ENCODE measurements around the gene DCAF7.

DCAF7 gene

DNA sequence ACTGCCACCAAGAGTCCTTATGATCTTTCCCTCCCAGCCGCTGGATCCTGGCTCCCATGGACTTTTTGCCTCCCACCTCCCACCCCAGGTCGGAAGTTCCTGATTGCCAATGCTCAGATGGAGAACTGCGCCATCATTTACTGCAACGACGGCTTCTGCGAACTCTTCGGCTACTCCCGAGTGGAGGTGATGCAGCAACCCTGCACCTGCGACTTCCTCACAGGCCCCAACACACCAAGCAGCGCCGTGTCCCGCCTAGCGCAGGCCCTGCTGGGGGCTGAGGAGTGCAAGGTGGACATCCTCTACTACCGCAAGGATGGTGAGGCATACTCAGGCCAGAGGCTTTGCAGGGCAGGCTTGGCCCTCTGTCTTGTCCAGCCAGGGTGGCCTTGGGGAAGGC lies 26.2 kb upstream of the DCAF7 start:
- Histone ChIP-seq H3K27me3 (ENCODE audit: control insufficient read depth, insufficient read depth, low read length) (no peaks in the 10 kb centered on the region), H3K9me3 (ENCODE audit: control insufficient read depth, low read length) (no peaks in the 10 kb centered on the region), H2AFZ (no peak overlapping the region), H3K4me3 (ENCODE audit: low read depth, low read length) (no peak overlapping the region), H3K9ac (no peak overlapping the region), H3K36me3 (ENCODE audit: control insufficient read depth, insufficient read depth, low read length) (no peaks in the 10 kb centered on the region), H3K79me2 (no peaks in the 10 kb centered on the region), H3K4me1 (no peaks in the 10 kb centered on the region), H3K27ac (no peak overlapping the region), H3K4me2 (ENCODE audit: low read length) (no peak overlapping the region)
- TF ChIP-seq, protein P1, sequence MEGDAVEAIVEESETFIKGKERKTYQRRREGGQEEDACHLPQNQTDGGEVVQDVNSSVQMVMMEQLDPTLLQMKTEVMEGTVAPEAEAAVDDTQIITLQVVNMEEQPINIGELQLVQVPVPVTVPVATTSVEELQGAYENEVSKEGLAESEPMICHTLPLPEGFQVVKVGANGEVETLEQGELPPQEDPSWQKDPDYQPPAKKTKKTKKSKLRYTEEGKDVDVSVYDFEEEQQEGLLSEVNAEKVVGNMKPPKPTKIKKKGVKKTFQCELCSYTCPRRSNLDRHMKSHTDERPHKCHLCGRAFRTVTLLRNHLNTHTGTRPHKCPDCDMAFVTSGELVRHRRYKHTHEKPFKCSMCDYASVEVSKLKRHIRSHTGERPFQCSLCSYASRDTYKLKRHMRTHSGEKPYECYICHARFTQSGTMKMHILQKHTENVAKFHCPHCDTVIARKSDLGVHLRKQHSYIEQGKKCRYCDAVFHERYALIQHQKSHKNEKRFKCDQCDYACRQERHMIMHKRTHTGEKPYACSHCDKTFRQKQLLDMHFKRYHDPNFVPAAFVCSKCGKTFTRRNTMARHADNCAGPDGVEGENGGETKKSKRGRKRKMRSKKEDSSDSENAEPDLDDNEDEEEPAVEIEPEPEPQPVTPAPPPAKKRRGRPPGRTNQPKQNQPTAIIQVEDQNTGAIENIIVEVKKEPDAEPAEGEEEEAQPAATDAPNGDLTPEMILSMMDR (IDR thresholded peaks at IDR 0.05), result no peak

DNA sequence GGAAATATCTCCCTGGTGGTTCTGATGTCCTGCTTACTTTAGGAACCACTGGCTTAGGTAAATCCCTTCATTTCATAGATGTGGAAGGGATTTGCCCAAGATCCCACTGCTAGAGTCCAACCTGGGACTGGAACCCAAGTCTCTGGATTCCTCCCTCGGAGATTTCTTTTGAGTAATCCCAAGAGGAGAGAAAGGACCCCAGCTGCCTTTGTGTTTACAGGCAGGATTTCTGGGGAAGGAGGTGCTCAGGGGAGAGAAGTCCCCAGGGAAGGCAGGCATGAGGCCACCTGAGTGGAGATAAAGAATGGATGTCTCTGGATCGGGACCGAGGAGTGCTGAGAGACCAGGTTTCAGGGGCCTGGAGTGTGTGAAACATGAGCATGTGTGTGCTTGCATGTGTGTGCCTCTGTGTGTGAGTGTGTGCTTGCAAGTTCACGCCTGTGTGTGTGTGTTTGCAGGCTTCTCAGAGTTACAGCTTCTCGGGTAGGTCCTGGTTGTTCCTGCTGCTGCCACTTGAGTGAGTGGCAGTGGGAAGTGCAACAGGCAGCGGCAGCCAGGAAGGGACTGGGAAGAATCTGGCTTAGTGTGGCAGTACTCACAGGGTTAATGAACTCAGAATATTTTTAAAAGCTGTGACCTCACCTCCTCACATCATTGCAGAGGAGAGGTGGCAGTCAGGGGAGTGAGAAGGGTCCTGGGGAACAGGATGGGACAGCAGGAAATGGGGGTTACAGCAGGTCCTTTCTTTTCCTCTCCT lies 24.9 kb upstream of the DCAF7 start:
- Histone ChIP-seq H3K4me1 (no peaks in the 10 kb centered on the region), H3K36me3 (ENCODE audit: control insufficient read depth, insufficient read depth, low read length) (no peaks in the 10 kb centered on the region), H3K79me2 (no peaks in the 10 kb centered on the region), H3K9ac (no peak overlapping the region), H3K4me2 (ENCODE audit: low read length) (no peak overlapping the region), H3K27ac (no peak overlapping the region), H3K4me3 (ENCODE audit: low read depth, low read length) (no peak overlapping the region), H3K9me3 (ENCODE audit: control insufficient read depth, low read length) (no peaks in the 10 kb centered on the region), H2AFZ (no peak overlapping the region), H3K27me3 (ENCODE audit: control insufficient read depth, insufficient read depth, low read length) (no peaks in the 10 kb centered on the region)
- TF ChIP-seq, protein P1 (IDR thresholded peaks at IDR 0.05), result no peak

DNA sequence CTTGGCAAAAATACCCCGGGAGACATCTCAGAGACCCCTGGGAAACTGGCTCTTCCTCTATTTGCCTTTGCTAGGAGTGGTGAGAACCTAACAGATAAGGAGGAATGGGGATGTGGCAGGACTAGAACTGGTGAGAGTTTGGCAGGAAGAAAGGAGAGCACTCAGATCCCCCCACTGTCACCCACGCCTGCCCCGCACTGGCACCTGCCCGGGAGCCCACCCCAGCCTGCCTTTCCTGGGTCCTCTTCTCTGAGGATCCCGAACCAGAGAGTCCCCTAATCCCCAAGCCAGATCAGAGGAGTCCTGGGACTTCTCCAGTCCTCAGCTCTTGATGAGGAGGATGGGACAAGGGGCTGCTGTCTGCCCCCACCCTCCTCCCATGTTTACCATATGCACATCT lies 23.4 kb upstream of the DCAF7 start:
- no peak overlapping the region for H3K27ac ChIP-seq
- no peak overlapping the region for H3K4me2 ChIP-seq (ENCODE audit: low read length)
- H3K27me3 ChIP-seq (ENCODE audit: control insufficient read depth, insufficient read depth, low read length), result no peaks in the 10 kb centered on the region
- no peaks in the 10 kb centered on the region for H3K4me1 ChIP-seq
- H3K9ac ChIP-seq, result no peak overlapping the region
- H3K9me3 ChIP-seq (ENCODE audit: control insufficient read depth, low read length), result no peaks in the 10 kb centered on the region
- no peak overlapping the region for H3K4me3 ChIP-seq (ENCODE audit: low read depth, low read length)
- H2AFZ ChIP-seq, result no peak overlapping the region
- H3K79me2 ChIP-seq, result no peaks in the 10 kb centered on the region
- TF ChIP-seq, protein P1 (IDR thresholded peaks at IDR 0.05), result no peak
- H3K36me3 ChIP-seq (ENCODE audit: control insufficient read depth, insufficient read depth, low read length), result no peaks in the 10 kb centered on the region

DNA sequence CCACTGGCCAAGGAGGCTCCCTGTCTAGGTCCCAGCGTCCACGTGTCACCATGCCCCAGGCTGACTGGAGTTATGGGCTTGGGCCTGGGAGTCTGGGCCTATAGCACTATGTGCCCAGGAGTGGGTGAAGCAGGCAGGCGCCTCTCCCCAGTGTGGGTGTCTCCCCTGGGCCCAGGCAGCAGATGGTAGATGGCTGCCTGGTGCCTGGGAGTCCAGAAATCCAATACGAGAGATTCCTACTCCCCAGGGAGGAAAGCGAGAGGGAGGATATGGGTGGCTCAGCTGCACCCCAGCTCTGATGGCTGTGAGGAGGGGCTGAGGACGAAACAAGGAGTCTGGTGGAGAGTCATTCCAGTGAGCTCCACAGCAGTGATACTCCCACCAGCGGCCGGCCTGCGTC lies 22.1 kb upstream of the DCAF7 start:
- no peaks in the 10 kb centered on the region for H3K4me1 ChIP-seq
- H3K9me3 ChIP-seq (ENCODE audit: control insufficient read depth, low read length), result no peaks in the 10 kb centered on the region
- TF ChIP-seq, protein P1 (IDR thresholded peaks at IDR 0.05), result no peak
- no peaks in the 10 kb centered on the region for H3K36me3 ChIP-seq (ENCODE audit: control insufficient read depth, insufficient read depth, low read length)
- H3K27ac ChIP-seq, result no peak overlapping the region
- H3K4me2 ChIP-seq (ENCODE audit: low read length), result no peak overlapping the region
- no peaks in the 10 kb centered on the region for H3K27me3 ChIP-seq (ENCODE audit: control insufficient read depth, insufficient read depth, low read length)
- H3K9ac ChIP-seq, result no peak overlapping the region
- H3K79me2 ChIP-seq, result no peaks in the 10 kb centered on the region
- H3K4me3 ChIP-seq (ENCODE audit: low read depth, low read length), result no peak overlapping the region
- H2AFZ ChIP-seq, result no peak overlapping the region
